Esophagus squamous epithelium (tissue), 5 donors: ENCODE results near the gene IBTK. TPM values are rescaled to one million over a fixed set of nuclear protein-coding genes. Genes with fewer than 3 reads are reported as not detected.

Source experiments
- DNase-seq: peaks from one replicate; lab custom pipeline; 2025; lab: John Stamatoyannopoulos, UW
- H3K27ac ChIP-seq, 4 donors: fragments of 200-600 bp; sonication (generic); one replicate each; pipeline ENCODE4 v1.5.1; 2016 to 2019; ENCODE audit warnings: mild to moderate bottlenecking in 1 of 4
- H3K27me3 ChIP-seq, 4 donors: fragments of 200-600 bp; sonication (generic); 1 replicate in 3 of 4; 2 replicates in 1 of 4; pipeline versions ENCODE4 v1.5.1 to v1.6.0; 2017 to 2021; ENCODE audit warnings: antibody characterized with exemption in 1 of 4
- H3K36me3 ChIP-seq, 3 donors: fragments of 200-600 bp; sonication (generic); one replicate each; pipeline ENCODE4 v1.5.1; 2016 to 2019
- H3K4me1 ChIP-seq, 3 donors: fragments of 200-600 bp; sonication (generic); one replicate each; pipeline ENCODE4 v1.5.1; 2017 to 2019
- H3K4me3 ChIP-seq, 4 donors: fragments of 200-600 bp; sonication (generic); 1 replicate in 3 of 4; 2 replicates in 1 of 4; pipeline ENCODE4 v1.5.1; 2016 to 2019; ENCODE audit warnings: mild to moderate bottlenecking in 2 of 4, moderate library complexity in 1 of 4
- H3K9me3 ChIP-seq, 3 donors: fragments of 200-600 bp; sonication (generic); one replicate each; pipeline ENCODE4 v1.5.1; 2016 to 2019
- POLR2A ChIP-seq, 4 donors: fragments of 450-650 bp; IDR thresholded peaks; one replicate each; pipeline ENCODE4 v1.6.1; 2017; ENCODE audit warnings: antibody characterized with exemption in 4 of 4, mild to moderate bottlenecking in 4 of 4, moderate library complexity in 3 of 4
- WGBS, 2 donors: methylation state at CpG; one replicate each; pipeline ENCODE4 v1.1.5; 2018; 5-methylcytosine and 5-hydroxymethylcytosine counted together
- intact Hi-C: fragments of 100-400 bp; cut with DNase I; formaldehyde crosslinking; loops from one replicate; pipeline ENCODE4 v1.15.0; 2022
- total RNA-seq, 4 donors: library from RNA; depleted of rRNA; stranded (reverse); fragments of >200 nt; gene quantifications; one replicate each; pipeline ENCODE4 v1.1.0, GENCODE V29; 2016
- TF ChIP-seq, protein P1 (sequence below), 6 experiments: fragments of 450-650 bp in 4 of 6; fragments of 200-600 bp in 2 of 6; sonication (generic) in 2 of 6; IDR thresholded peaks; one replicate each; pipeline ENCODE4 v1.5.1; 2016 to 2019; ENCODE audit warnings: antibody characterized with exemption in 6 of 6, mild to moderate bottlenecking in 4 of 6, moderate library complexity in 4 of 6
- donor health status: DM: yes; HTN: yes; CAD: no.

IBTK gene
- total RNA-seq, 4 donors from 2014 or later: 15.0 to 33.5 (median 27.0) TPM

GRCh38 chr6:82237013-82237412 lies 10.5 kb downstream of the IBTK start:
- Histone ChIP-seq H3K4me1 (peaks cover 0 to 9% (median 0%) of the 10 kb centered on the region in 3 donors), H3K9me3 (no peaks in the 10 kb centered on the region), H3K27ac (no peak overlapping the region), H3K27me3 (no peaks in the 10 kb centered on the region), H3K4me3 (no peak overlapping the region), H3K36me3 (peaks cover 0 to 82% (median 0%) of the 10 kb centered on the region in 3 donors)
- intact Hi-C loops: no loop called here
- DNase-seq: no peak
- WGBS, 2 donors: 47 to 92% methylated on average over 1 of the region's 1 CpG
- no peak for TF ChIP-seq POLR2A (IDR thresholded peaks at IDR 0.05)
- TF ChIP-seq, protein P1, sequence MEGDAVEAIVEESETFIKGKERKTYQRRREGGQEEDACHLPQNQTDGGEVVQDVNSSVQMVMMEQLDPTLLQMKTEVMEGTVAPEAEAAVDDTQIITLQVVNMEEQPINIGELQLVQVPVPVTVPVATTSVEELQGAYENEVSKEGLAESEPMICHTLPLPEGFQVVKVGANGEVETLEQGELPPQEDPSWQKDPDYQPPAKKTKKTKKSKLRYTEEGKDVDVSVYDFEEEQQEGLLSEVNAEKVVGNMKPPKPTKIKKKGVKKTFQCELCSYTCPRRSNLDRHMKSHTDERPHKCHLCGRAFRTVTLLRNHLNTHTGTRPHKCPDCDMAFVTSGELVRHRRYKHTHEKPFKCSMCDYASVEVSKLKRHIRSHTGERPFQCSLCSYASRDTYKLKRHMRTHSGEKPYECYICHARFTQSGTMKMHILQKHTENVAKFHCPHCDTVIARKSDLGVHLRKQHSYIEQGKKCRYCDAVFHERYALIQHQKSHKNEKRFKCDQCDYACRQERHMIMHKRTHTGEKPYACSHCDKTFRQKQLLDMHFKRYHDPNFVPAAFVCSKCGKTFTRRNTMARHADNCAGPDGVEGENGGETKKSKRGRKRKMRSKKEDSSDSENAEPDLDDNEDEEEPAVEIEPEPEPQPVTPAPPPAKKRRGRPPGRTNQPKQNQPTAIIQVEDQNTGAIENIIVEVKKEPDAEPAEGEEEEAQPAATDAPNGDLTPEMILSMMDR (IDR thresholded peaks at IDR 0.05): no peak

DNA sequence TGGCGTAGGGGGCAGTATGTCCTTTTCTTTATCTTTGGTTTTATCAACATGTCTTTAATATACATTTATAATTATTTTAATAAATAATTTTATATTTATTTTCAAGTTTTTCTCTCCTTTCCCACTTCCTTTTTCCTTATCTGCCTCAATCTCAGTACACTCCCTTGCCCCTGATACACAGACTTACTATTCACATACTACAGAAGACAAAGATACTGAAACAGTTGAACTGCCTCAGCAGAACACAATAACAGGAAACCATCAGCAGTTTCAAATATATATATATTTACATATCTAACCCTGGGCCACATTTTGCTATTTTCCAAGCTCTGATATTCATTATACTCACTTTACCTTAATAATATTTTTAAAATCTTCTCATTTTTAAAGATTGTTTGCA lies 19.8 kb downstream of the IBTK start:
- no peak for DNase-seq
- H3K27me3 ChIP-seq: no peaks in the 10 kb centered on the region
- H3K4me1 ChIP-seq: no peaks in the 10 kb centered on the region
- H3K27ac ChIP-seq: no peak overlapping the region
- intact Hi-C loops: no loop called here
- WGBS, 2 donors: 87 to 88% methylated on average over 1 of the region's 1 CpG
- H3K4me3 ChIP-seq: no peak overlapping the region
- peaks cover 5 to 68% (median 5%) of the 10 kb centered on the region in 3 donors for H3K36me3 ChIP-seq
- no peaks in the 10 kb centered on the region for H3K9me3 ChIP-seq
- TF ChIP-seq, protein P1 (IDR thresholded peaks at IDR 0.05): no peak
- TF ChIP-seq POLR2A (IDR thresholded peaks at IDR 0.05): no peak

DNA sequence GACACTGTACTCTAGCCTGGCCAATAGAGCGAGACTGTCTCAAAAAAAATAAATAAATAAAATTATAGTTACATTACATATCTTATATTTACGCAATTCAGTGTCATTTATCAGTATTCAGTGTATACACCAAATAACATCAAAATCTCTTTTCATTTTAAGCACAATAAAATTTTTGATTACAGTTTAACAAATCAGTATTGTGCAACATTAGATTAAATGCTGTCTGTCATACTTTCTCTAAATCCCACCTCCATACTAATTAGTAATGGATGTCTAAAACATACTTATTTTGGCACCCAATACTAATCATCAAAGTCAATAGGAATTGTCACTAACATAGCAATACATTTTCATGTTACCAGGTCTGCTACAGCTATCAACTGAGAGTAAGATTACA lies 27.4 kb downstream of the IBTK start:
- intact Hi-C loops: no loop called here
- TF ChIP-seq, protein P1 (IDR thresholded peaks at IDR 0.05): no peak
- no peak for TF ChIP-seq POLR2A (IDR thresholded peaks at IDR 0.05)
- Histone ChIP-seq H3K36me3 (peaks cover 5 to 98% (median 14%) of the 10 kb centered on the region in 3 donors), H3K9me3 (no peaks in the 10 kb centered on the region), H3K27me3 (no peaks in the 10 kb centered on the region), H3K27ac (no peak overlapping the region), H3K4me1 (no peaks in the 10 kb centered on the region), H3K4me3 (no peak overlapping the region)
- 96 to 98% methylated on average over 2 of the region's 2 CpGs for WGBS, 2 donors
- DNase-seq: no peak

DNA sequence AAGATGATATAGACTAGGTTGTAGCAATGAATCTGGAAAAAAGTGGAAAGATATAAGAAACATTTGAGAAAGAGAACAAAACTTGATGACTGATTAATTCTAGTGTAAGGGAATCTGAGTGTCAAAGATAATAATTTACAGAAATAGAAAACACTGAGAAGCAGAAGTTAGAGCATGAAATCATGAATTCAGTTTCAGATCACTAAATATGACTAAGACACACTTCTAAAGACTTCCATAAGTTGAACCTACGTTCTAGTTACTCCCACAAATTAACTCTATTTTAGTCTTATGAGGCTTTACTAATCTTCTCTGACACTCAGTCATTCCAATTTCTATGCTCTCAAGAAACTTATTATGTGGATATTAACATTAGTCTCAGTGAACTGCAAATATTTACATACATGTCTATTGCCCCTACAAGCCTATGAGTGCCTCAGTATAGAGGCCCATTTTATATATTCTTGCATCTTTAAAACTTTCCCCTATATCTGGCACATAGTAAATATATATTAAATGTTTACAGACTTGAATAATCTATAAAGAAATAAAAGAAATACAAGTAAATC lies 30.4 kb downstream of the IBTK start:
- peaks cover 5 to 98% (median 16%) of the 10 kb centered on the region in 3 donors for H3K36me3 ChIP-seq
- intact Hi-C loops: no loop called here
- DNase-seq: no peak
- H3K4me3 ChIP-seq: no peak overlapping the region
- WGBS, 2 donors: 58 to 70% methylated on average over 1 of the region's 1 CpG
- H3K27me3 ChIP-seq: no peaks in the 10 kb centered on the region
- no peak overlapping the region for H3K27ac ChIP-seq
- TF ChIP-seq, protein P1 (IDR thresholded peaks at IDR 0.05): no peak
- TF ChIP-seq POLR2A (IDR thresholded peaks at IDR 0.05): no peak
- H3K4me1 ChIP-seq: no peaks in the 10 kb centered on the region
- no peaks in the 10 kb centered on the region for H3K9me3 ChIP-seq

DNA sequence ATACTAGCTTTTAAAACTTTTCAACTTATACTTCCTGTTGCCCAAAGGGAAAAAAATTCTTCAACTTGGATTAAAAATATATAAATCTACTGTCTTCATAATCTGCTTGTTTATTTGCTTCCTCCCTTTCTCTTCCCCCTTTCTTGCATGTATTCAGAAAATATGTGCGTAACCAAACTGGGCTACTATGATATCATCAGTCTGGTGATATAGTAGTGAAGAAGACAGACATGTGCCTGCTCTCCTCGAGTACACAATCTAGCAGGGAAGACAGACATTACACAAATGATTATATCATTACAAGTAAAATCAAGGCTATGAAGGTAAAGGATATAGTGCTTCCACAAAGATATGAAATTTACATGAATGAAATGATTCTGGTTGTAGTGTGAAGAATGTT lies 31.0 kb downstream of the IBTK start:
- intact Hi-C loops: no loop called here
- H3K36me3 ChIP-seq: peaks cover 5 to 98% (median 16%) of the 10 kb centered on the region in 3 donors
- no peak overlapping the region for H3K27ac ChIP-seq
- no peak overlapping the region for H3K4me3 ChIP-seq
- H3K4me1 ChIP-seq: no peaks in the 10 kb centered on the region
- 78 to 83% methylated on average over 2 of the region's 2 CpGs for WGBS, 2 donors
- no peaks in the 10 kb centered on the region for H3K27me3 ChIP-seq
- TF ChIP-seq, protein P1 (IDR thresholded peaks at IDR 0.05): no peak
- TF ChIP-seq POLR2A (IDR thresholded peaks at IDR 0.05): no peak
- H3K9me3 ChIP-seq: no peaks in the 10 kb centered on the region
- no peak for DNase-seq
